GM23338 (cell line): Measurements from ENCODE around the gene L1CAM.

Experiments
- CTCF ChIP-seq, 2 experiments: fragments of 200-600 bp in 1 of 2; sonication (generic) in 1 of 2; conservative IDR thresholded peaks; 2 replicates each; pipeline versions ENCODE4 v1.5.1 to v1.6.1; 2016 to 2017; ENCODE audit warnings: antibody characterized with exemption in 2 of 2, low read depth in 2 of 2, mild to moderate bottlenecking in 2 of 2, moderate library complexity in 1 of 2
- EZH2 ChIP-seq: fragments of 200-600 bp; sonication (generic); IDR thresholded peaks from one replicate; pipeline ENCODE4 v1.8.0; 2017; ENCODE audit warnings: antibody characterized with exemption, mild to moderate bottlenecking, low read depth; ENCODE audit not compliant: unreplicated experiment
- EZH2phosphoT487 ChIP-seq: fragments of 200-600 bp; sonication (generic); IDR thresholded peaks from one replicate; pipeline ENCODE4 v1.8.1; 2018; ENCODE audit warnings: antibody characterized with exemption; ENCODE audit not compliant: unreplicated experiment
- JUNB ChIP-seq: IDR thresholded peaks from one replicate; pipeline ENCODE4 v1.6.1; 2016; ENCODE audit warnings: antibody characterized with exemption; ENCODE audit not compliant: unreplicated experiment
- POLR2AphosphoS5 ChIP-seq: IDR thresholded peaks from 2 replicates; pipeline ENCODE4 v1.6.1; 2016; ENCODE audit warnings: antibody characterized with exemption, low read depth
- REST ChIP-seq: IDR thresholded peaks from one replicate; pipeline ENCODE4 v1.6.1; 2018; ENCODE audit warnings: antibody characterized with exemption; ENCODE audit not compliant: unreplicated experiment
- ZNF331 ChIP-seq: fragments of 250-450 bp; sonication (Bioruptor Pico); IDR thresholded peaks from 2 replicates; pipeline ENCODE4 v1.5.0; 2020; ENCODE audit warnings: low read depth, mild to moderate bottlenecking, moderate library complexity

GRCh38 chrX:153887385-153887784 is 1.4 kb upstream of the L1CAM start:
- TF ChIP-seq CTCF (conservative IDR thresholded peaks at IDR 0.05; ENCODE audit: low read depth in 2 of 2) (no peak), JUNB (no peak), EZH2phosphoT487 (no peak), EZH2 (no peak), REST (no peak), POLR2AphosphoS5 (no peak), ZNF331 (CRISPR knock-in tag) (no peak)
